HG02870 (cell line): ENCODE measurements around the gene IL5.
A peak's percentile ranks its signal among the peaks of the same experiment; 100 is the strongest.
"Not testable (repeated sequence)": the region's sequence is repeated elsewhere in the genome, so short reads cannot be mapped to it uniquely, and the experiment has no call there.

ENCODE experiments used
- ATAC-seq: cut with Tn5 transposase; IDR thresholded peaks from one replicate; pipeline ENCODE4 v1.9.1; 2021; ENCODE audit warnings: mild to moderate bottlenecking, moderate library complexity; ENCODE audit not compliant: unreplicated experiment

The IL5 gene

GRCh38 chr5:132530946-132531345 is 12.4 kb downstream of the IL5 start:
- no peak for ATAC-seq

- ATAC-seq, result no peak
Measured at GRCh38 chr5:132528866-132529634, 14.3 kb downstream of the IL5 start.

- ATAC-seq, result no peak
Measured at GRCh38 chr5:132528021-132528420, 15.3 kb downstream of the IL5 start.

GRCh38 chr5:132526974-132527564 is 16.3 kb downstream of the IL5 start:
- no peak for ATAC-seq

GRCh38 chr5:132526290-132526973 is 16.9 kb downstream of the IL5 start:
- ATAC-seq, result no peak

- ATAC-seq, result peak; percentile 77
Measured at GRCh38 chr5:132525299-132525724, 18.0 kb downstream of the IL5 start.

- ATAC-seq, result not testable (repeated sequence)
Measured at GRCh38 chr5:132524877-132525276, 18.4 kb downstream of the IL5 start.

- ATAC-seq, result not testable (repeated sequence)
Measured at GRCh38 chr5:132522067-132522466, 21.3 kb downstream of the IL5 start.

GRCh38 chr5:132513618-132514336 is 29.5 kb downstream of the IL5 start:
- ATAC-seq, result not testable (repeated sequence)

- no peak for ATAC-seq
Measured at GRCh38 chr5:132510076-132510475, 33.2 kb downstream of the IL5 start.

GRCh38 chr5:132506094-132506692 is 37.1 kb downstream of the IL5 start:
- ATAC-seq, result no peak

- ATAC-seq, result no peak
Measured at GRCh38 chr5:132505641-132506040, 37.7 kb downstream of the IL5 start.

- ATAC-seq, result no peak
Measured at GRCh38 chr5:132504746-132505145, 38.6 kb downstream of the IL5 start.

- ATAC-seq, result no peak
Measured at GRCh38 chr5:132503244-132503643, 40.1 kb downstream of the IL5 start.

- no peak for ATAC-seq
Measured at GRCh38 chr5:132501961-132502931, 41.1 kb downstream of the IL5 start.

GRCh38 chr5:132501629-132501956 is 41.7 kb downstream of the IL5 start:
- ATAC-seq, result no peak

GRCh38 chr5:132500931-132501628 is 42.2 kb downstream of the IL5 start:
- ATAC-seq, result no peak

GRCh38 chr5:132500244-132500930 is 42.9 kb downstream of the IL5 start:
- ATAC-seq, result no peak
